GM19397 (cell line): ENCODE results near the gene UBTF.

Experiments
- ATAC-seq: cut with Tn5 transposase; IDR thresholded peaks from one replicate; pipeline ENCODE4 v1.9.1; 2021; ENCODE audit warnings: mild to moderate bottlenecking, moderate library complexity; ENCODE audit not compliant: unreplicated experiment

UBTF gene

DNA sequence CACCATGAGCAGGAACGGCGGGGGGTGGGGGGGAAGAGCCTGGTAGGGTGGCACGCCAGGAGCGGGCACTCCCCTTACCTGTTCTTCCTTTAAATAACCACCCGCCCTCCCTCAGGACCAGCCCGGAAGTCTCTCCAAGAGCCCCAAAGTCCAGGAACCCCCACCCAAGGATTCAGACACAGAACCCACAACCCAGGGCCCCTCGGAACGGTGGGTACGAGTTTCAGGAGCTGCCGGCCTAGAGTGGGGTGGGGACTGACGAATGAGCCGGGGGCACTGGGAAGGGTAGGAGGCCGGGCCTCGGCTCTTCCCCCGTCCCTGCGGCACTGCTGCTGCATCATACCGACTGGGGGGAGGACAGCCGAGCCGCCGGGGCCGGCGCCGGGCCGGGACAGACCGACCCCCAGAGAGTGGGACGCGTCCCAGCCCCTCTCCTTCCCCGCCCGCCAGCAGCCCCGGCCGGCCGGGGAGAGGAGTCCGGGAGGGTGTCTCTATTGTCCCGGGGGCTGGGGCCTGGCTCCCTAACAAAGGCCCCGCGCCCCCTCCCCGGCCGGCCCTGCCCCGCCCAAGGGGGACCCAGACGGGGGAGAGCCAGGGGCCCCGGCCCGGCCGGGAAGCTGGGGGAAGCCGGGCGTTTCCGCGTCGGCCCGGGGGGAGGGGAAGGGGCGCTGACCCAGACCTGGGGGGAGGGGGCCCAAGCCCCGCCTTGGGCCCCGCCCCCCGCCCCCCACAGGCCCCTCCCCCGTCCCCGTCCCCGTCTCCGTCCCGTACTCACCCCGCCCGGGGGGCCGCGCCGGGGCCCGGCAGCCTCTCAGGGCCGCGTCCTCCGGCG is 20.5 kb downstream of the UBTF start:
- ATAC-seq: peak; percentile 25

DNA sequence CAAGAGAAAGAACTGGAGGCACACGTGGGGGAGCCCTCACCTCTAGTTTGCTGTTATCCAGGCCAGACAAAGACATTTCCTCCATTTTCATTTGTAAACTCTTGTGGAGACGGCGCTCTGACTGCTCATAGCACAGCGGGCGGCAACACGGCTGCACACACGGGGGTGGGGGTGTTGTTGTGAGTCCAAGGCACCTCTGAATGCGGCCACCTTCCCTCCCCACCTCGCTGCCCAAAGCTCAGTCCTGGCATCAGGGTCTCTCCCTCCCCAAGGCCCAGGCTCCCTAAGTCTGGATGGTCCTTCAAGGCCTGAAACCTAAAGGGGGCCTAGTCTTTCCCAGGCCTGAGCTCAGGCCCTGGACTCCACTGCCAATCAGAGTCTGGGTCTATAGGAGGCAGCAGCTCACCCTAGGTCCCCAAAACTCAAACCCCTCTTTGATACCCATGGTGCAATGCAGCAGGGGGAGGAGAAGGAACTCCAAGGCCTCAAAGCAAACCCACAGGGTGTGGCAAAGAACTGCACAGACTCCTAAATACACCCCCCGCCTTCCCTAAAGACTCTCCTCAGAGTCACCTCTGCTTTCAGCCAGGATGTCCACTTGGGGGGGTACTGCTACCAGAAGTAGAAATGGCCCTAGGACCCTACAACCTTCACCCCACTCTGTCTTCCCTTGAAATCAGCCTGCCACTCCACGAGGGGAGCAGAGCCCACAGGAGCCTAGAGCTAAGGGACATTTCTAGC is 21.3 kb downstream of the UBTF start:
- no peak for ATAC-seq

DNA sequence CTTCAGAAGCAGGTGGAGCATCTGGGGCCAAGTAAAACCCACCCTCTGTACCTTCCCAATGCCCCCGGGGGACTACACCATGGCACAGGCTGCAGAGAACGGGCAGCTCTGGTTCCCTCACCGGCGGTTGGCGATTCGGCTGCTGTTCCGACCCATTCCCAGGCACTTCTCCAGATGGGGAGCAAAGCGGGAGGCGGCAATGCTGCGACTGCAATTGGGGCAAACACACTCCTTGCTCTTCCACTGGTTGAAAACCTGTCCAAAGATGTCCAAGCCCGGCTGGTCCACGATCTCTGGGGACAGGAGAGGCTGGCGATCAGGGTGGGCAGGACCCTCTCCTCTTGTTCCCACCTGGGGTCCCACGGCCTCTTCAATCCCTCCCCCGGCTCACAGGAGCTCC is 22.4 kb downstream of the UBTF start:
- ATAC-seq: no peak

DNA sequence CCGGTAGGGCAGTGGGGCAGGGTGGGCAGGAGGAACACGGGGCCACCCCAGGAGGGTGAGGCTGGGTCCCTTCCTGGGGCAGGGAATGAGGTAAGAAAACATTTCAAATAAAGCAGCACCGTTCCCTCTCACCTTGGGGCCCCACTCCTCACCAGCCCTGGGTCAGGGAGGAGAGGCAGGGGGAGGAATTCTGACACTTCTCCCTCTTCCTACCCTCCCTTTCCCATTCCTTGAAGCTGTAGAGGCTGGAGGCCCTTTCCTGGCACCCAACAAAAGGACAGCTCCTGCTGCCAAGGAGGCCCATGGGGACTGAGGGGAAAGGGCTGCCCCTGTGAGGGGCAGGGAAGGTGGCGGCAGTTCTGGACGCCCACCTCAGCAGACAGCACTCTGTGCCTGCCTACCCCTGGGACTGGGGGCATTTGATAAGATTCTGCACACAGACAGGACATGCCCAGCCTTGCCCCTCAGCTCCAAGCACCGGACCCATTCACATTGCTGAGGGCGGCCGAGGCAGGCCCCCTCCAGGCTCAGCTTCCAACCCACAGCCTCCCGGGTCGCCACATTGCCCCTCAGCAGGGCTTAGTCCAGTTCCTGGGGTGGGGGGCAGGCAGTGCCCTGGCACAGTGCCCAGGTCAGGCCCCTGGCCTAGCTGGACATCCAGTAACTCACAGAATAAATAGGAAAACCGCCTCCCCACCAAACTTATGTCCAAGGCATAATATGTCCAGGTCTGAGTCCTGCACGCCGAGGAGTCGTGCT is 26.0 kb downstream of the UBTF start:
- ATAC-seq: no peak

DNA sequence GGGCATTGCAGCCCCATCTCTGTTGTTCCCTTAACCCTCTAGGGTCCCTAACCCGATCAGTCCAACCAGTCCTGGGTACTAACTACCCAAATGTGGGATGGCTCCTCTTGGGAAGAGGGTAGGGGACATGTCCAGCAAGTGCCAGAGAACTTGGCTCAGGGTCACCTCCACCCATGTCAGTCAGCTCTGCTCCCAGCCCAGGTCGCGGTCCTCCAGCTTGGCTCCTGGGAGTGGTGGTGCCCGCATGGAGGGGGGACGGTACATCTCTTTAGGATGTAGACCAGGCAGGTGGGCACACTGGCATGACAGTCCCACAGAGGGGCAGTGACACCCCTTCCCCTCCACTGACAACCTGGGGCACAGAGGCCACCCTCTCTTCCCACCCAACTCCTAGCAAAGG is 26.7 kb downstream of the UBTF start:
- no peak for ATAC-seq

DNA sequence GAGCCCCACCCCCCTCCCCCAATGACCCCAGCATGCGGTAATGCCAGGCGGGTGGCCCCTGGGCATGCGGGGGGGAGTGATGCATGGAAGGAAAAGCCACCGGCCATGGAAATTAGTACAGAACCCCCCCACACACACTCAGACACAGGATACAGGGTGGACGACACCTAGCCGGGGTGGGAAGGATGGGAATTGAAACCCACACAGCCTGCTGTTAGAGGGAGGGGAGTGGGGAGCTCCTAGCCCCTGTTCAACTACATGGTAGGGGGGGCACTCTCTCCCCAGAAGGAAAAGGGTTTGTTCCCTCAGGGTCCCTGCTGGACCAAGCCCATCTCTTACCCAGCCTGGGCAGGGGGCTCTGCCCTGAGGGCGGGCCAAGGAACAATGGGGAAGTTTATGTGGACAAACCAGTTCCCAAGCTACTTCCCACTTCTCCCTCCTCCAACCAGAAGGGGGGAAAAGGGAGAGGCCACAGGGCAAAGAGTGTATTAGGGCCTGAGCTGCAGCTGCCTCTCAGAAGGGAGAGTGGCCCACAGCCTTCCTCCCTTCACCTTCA is 27.5 kb downstream of the UBTF start:
- ATAC-seq: no peak

DNA sequence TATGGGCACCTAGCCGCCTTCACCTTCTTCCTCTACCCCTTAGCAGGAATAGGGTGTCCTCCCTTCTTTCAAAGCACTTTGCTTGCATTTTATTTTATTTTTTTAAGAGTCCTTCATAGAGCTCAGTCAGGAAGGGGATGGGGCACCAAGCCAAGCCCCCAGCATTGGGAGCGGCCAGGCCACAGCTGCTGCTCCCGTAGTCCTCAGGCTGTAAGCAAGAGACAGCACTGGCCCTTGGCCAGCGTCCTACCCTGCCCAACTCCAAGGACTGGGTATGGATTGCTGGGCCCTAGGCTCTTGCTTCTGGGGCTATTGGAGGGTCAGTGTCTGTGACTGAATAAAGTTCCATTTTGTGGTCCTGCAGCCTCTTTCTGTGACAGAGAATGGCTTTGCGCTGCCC is 28.1 kb downstream of the UBTF start:
- ATAC-seq: no peak

DNA sequence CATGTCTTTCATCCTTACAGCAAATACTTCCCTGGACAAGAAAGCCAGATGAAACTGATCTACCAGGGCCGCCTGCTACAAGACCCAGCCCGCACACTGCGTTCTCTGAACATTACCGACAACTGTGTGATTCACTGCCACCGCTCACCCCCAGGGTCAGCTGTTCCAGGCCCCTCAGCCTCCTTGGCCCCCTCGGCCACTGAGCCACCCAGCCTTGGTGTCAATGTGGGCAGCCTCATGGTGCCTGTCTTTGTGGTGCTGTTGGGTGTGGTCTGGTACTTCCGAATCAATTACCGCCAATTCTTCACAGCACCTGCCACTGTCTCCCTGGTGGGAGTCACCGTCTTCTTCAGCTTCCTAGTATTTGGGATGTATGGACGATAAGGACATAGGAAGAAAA is 29.0 kb downstream of the UBTF start:
- no peak for ATAC-seq

DNA sequence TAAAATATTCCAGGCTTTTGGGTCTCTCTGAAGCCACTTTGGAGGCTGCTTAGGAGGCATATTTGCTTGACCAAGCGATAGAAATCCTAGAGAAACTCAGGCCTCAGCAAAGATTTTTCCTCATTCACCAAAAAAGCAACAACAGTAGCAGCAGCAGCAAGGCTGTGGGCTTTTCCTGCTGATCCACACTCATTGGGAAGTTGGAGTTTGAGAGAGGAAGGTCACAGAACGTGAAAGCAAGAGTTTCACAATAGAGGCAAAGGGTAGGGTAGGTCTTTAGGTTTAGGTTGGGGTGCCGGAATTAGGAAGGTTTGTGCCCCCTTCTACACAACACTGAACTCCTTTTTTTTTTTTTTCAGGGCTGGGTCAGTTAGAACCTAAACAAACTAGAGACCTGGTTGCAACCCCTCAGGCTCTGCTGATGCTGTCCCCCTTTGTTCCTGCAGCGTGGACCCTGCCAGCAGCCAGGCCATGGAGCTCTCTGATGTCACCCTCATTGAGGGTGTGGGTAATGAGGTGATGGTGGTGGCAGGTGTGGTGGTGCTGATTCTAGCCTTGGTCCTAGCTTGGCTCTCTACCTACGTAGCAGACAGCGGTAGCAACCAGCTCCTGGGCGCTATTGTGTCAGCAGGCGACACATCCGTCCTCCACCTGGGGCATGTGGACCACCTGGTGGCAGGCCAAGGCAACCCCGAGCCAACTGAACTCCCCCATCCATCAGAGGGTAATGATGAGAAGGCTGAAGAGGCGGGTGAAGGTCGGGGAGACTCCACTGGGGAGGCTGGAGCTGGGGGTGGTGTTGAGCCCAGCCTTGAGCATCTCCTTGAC is 30.7 kb downstream of the UBTF start:
- no peak for ATAC-seq

DNA sequence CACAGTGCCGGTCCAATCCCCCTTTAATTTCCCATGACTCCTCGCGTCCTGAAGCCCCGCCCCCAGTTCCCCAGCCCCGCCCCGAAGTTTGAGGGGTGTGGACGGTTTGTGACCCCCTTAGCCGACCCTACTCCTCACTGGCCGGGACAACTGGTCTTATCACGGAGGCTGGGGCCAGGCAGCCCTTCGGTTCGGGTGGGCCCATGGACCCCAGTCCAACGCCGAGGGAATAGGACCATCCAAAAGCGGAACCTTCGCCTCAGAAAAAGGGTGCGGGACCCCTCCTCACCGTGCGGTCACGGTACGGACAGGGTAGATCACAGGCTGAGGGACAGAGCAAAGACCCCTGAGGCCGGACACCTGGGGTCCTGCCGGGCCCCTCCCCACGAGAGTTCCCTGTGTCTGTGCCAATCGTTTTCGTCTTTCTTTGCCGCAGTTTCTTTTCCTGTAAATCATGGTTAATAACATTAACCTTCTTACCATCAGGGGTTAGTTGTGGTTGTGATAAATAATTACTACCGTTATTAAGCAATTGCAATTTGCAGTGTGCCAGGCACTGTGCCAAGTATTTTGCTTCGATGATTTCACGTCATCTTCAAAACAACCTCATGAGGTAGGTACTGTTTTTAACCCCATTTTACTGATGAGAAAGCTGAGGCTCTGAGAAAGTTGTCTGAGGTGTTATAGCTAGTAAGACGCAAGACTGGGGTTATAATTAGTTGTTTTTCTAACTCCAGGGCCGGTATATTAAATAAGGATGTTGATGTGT is 32.2 kb downstream of the UBTF start:
- ATAC-seq: peak; percentile 34

DNA sequence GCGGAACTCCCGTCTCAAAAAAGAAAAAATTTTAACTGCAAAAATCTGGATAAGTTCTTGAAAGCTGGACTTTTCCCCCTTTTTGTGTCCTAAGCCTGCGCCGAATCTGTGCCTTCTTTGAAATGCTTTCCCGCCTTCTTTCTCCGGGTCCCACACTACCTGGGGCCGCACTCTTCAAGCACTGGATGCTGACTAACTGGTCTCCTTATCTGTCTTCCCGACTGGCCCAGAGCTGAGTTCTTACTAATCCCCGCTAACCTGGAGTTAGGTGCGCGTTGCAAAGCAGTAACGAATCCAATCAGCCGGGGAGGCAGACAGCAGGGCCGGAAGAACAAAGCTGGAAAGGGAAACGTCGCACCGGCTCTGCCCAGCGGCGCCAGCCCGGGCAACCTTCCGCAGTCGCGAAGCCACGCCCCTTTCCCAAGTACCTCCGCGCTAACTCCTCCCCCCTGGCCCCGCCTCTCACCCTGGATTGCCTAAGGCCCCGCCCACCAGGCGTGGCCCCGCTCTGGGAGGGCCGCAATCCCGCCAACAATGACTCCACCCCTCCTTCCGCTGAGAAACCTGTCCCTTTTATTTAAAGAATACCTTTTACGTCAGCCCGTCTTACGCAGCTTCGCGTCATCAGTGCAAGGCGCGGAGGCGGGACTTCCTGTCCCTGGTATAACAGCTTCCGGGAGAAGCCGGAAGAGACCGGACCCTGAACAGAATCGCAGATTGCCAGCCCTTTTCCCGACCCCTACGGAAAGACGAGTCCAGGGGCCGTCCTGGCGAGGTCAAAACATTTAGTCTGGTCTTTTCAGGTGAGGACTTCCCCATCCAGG is 33.0 kb downstream of the UBTF start, which contains the start of gene TMUB2:
Gene TMUB2 (plus strand): TSS at position 666 of the 824 bp plus-strand sequence. CDS start 737 bp downstream, outside the sequence.
- peak; percentile 88 for ATAC-seq

DNA sequence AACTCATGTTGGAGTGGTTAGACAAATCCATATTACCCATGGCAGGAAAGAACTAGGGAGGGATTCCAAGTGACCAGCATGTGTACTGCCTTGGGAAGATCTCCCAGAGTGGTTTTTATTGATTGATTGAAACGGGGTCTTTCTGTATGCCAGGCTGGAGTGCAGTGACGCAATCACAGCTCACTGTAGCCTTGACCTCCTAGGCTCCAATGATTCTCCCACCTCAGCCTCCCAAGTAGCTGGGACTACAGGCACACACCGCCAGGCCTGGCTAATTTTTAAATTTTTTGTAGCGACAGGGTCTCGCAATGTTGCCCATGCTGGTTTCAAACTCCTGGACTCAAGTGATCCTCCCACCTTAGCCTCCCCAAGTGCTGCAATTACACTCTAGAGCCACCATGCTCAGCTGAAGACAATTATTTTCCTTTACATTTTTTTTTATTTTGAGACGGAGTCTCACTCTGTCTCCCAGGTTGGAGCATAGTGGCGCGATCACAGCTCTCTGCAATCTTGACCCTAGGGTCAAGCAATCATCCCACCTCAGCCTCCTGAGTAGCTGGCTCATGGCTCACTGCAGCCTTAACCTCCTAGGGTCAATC is 35.2 kb downstream of the UBTF start:
- ATAC-seq: no peak

DNA sequence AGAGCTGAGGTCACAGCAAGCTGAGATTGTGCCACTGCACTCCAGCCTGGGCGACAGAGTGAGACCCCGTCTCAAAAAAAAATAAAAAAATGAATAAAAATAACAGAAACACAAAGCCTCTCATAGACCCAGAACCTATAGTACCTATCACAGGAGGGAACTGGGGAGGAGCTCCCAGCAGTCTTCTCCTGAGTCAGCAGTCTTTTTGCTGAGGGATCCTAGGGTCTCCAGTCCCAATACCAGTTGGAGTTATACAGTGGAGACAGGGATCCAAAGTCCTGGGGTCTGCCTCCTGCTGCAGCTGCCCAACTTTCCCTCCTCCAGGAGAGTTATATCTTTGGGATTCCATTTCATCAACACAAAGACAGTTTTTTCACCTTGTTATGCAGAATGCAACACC is 36.5 kb downstream of the UBTF start:
- ATAC-seq: no peak

DNA sequence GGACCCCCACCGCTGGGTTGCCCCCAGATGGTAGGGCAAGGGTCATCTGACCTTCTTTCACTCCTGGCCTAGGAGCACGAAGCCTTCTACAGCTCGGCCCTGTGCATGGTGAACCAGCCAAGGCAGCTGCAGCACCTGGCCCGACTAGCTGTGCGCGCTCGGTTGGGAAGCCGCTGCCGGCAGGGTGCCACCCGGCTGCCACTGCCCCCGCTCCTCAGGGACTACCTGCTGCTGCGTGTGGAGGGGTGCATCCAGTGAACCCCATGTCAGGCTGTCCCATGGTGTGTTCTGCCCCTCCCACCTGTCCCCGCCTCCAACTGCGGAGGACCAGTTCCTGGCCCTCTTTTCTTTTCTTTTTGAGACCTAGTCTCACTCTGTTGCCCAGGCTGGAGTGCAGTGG is 41.3 kb downstream of the UBTF start:
- ATAC-seq: no peak

DNA sequence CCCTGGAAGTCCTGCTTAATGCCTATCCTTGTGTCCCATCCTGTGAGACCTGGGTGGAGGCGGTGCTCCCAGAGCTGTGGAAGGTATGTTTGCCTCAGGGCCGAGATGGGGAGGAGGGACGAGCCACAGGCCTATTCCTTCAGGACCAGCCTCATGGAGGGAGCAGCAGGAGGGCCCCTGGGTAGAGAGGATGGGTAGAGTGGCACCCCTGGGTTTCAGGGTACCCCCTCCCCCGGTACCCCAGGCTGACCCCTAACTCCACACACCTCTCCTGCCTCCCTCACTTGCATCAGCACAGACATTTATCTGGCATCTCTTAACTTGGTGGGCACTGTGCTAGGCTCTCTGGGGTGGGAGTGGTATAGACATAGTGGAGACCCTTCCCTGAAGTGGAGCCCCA is 41.8 kb downstream of the UBTF start:
- no peak for ATAC-seq

DNA sequence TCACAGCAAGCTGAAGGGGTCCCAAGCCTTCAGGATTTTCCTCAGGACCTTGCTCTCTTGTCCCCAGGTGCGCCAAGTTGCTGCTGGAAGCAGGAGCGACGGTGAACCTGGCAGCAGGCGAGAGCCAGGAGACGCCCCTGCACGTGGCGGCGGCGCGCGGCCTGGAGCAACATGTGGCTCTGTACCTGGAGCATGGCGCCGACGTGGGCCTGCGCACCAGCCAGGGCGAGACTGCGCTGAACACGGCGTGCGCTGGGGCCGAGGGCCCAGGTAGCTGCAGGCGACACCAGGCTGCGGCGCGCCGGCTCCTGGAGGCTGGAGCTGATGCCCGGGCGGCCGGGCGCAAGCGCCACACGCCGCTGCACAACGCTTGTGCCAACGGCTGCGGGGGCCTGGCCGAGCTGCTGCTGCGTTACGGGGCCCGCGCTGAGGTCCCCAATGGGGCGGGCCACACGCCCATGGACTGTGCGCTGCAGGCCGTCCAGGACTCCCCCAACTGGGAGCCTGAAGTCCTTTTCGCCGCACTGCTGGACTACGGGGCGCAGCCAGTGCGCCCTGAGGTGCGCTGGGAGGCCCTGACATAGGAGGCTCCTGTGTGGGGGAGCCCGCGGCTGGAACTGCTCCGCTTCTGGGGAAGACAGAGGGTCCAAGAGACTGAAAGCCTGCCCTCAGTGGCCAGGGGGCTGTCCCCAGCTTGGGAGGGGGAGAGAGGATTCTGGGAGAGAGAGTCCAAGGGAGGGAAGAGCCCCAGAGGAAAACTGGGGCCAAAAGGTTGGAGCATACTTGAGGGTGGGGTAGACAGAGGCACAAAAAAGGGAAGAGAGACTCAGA is 42.6 kb downstream of the UBTF start:
- no peak for ATAC-seq

DNA sequence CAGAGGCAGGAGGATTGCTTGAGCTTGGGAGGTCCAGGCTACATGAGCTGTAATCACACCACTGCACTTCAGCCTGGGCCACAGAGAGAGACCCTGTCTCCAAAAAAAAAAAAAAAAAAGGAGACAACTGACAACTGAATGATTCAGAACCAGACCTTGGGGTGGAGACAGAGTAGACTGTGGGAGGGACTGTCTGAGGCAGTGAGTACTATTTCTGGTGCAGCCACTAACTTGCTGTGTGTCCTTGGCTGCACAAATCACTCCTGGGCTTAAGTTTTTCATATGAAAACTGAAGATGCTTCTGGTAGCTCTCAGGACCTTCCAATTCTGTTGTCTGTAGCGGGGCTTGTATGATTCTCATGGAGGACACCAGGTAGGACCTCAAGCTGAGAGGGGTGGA is 43.2 kb downstream of the UBTF start:
- ATAC-seq: no peak
